ENCODE data around the gene SEMA3F.

- TF ChIP-seq, protein P1, sequence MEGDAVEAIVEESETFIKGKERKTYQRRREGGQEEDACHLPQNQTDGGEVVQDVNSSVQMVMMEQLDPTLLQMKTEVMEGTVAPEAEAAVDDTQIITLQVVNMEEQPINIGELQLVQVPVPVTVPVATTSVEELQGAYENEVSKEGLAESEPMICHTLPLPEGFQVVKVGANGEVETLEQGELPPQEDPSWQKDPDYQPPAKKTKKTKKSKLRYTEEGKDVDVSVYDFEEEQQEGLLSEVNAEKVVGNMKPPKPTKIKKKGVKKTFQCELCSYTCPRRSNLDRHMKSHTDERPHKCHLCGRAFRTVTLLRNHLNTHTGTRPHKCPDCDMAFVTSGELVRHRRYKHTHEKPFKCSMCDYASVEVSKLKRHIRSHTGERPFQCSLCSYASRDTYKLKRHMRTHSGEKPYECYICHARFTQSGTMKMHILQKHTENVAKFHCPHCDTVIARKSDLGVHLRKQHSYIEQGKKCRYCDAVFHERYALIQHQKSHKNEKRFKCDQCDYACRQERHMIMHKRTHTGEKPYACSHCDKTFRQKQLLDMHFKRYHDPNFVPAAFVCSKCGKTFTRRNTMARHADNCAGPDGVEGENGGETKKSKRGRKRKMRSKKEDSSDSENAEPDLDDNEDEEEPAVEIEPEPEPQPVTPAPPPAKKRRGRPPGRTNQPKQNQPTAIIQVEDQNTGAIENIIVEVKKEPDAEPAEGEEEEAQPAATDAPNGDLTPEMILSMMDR (IDR thresholded peaks at IDR 0.05), result no peak
- TF ChIP-seq POLR2AphosphoS5 (IDR thresholded peaks at IDR 0.05), result no peak
- no peak for TF ChIP-seq POLR2A (IDR thresholded peaks at IDR 0.05; ENCODE audit: low read depth)
- no peak for TF ChIP-seq EP300 (IDR thresholded peaks at IDR 0.05)
Measured at GRCh38 chr3:50122071-50122470, 33.1 kb upstream of the SEMA3F start.
